B cell (primary cell): ENCODE data around the gene GYPC. TPM values are rescaled to one million over a fixed set of nuclear protein-coding genes. Genes with fewer than 3 reads are reported as not detected.

Source experiments
- ATAC-seq: fragments of 200-7000 bp; cut with Tn5 transposase; one replicate; pipeline ENCODE4 v1.10.0; 2021; ENCODE audit warnings: low read depth, mild to moderate bottlenecking, moderate number of reproducible peaks, moderate library complexity
- CTCF ChIA-PET: fragments of 350-600 bp; sonication (Branson Sonifier 250); formaldehyde crosslinking; loops from one replicate; lab custom pipeline; 2021; ENCODE audit warnings: antibody characterized with exemption, inconsistent platforms; lab: Charles Lee
- POLR2A ChIA-PET: fragments of 350-600 bp; sonication (Branson Sonifier 250); formaldehyde crosslinking; loops from one replicate; lab custom pipeline; 2021; ENCODE audit warnings: antibody characterized with exemption; lab: Charles Lee
- DNase-seq: peaks from one replicate; pipeline ENCODE4 v3.0.0; 2013
- H2AFZ ChIP-seq: 2 replicates; pipeline ENCODE4 v1.6.1; 2012; ENCODE audit warnings: mild to moderate bottlenecking, low read depth, low read length; ENCODE audit not compliant: insufficient read depth, poor library complexity, severe bottlenecking
- H3K27ac ChIP-seq, 2 donors: 1 replicate in 1 of 2; 2 replicates in 1 of 2; pipeline ENCODE4 v1.5.1; 2012 to 2013; ENCODE audit warnings: low read length in 2 of 2, mild to moderate bottlenecking in 2 of 2, moderate library complexity in 1 of 2
- H3K27me3 ChIP-seq, 4 experiments: fragments of 200-600 bp in 1 of 4; sonication (generic) in 1 of 4; replicated peaks in 1 of 4; 1 replicate in 2 of 4; 2 replicates in 2 of 4; pipeline versions ENCODE4 v1.6.1 to v1.7.0; 2013 to 2016; ENCODE audit warnings: low read length in 3 of 4, mild to moderate bottlenecking in 2 of 4, mixed read lengths in 1 of 4, moderate library complexity in 1 of 4; ENCODE audit not compliant: insufficient read depth in 4 of 4, control insufficient read depth in 3 of 4; ENCODE audit errors: control extremely low read depth in 1 of 4
- H3K36me3 ChIP-seq, 2 experiments: replicated peaks in 1 of 2; 1 replicate in 1 of 2; 2 replicates in 1 of 2; pipeline versions ENCODE4 v1.6.1 to v1.7.1; 2013; ENCODE audit warnings: low read length in 1 of 2; ENCODE audit not compliant: insufficient read depth in 2 of 2, control insufficient read depth in 1 of 2; ENCODE audit errors: control extremely low read depth in 1 of 2, extremely low read depth in 1 of 2
- H3K4me1 ChIP-seq, 2 donors: fragments of 200-600 bp in 1 of 2; sonication (generic) in 1 of 2; 1 replicate in 1 of 2; 2 replicates in 1 of 2; pipeline versions ENCODE4 v1.5.1 to v1.6.1; 2013 to 2017; ENCODE audit warnings: low read length in 2 of 2; ENCODE audit not compliant: control insufficient read depth in 2 of 2, insufficient read depth in 2 of 2
- H3K4me2 ChIP-seq: replicated peaks from 2 replicates; pipeline ENCODE3; 2012; ENCODE audit warnings: mild to moderate bottlenecking, low read depth, low read length; ENCODE audit not compliant: poor library complexity, severe bottlenecking
- H3K4me3 ChIP-seq, 5 experiments: fragments of 200-600 bp in 1 of 5; sonication (generic) in 1 of 5; 1 replicate in 3 of 5; 2 replicates in 2 of 5; pipeline versions ENCODE4 v1.5.1 to v1.7.0; 2011 to 2016; ENCODE audit warnings: low read length in 4 of 5, mild to moderate bottlenecking in 4 of 5, low read depth in 2 of 5, control low read depth in 1 of 5, moderate library complexity in 1 of 5; ENCODE audit not compliant: insufficient read depth in 1 of 5; ENCODE audit errors: control extremely low read depth in 1 of 5, extremely low read depth in 1 of 5
- H3K79me2 ChIP-seq: fragments of 200-600 bp; sonication (generic); one replicate; pipeline ENCODE4 v1.6.0; 2016; ENCODE audit warnings: low read length; ENCODE audit not compliant: control insufficient read depth, insufficient read depth
- H3K9ac ChIP-seq: fragments of 200-600 bp; sonication (generic); 2 replicates; pipeline ENCODE4 v1.6.1; 2017; ENCODE audit warnings: mild to moderate bottlenecking, low read length, moderate library complexity
- H3K9me3 ChIP-seq, 3 donors: one replicate each; pipeline versions ENCODE4 v1.6.1 to v1.7.1; 2013; ENCODE audit warnings: low read length in 2 of 3; ENCODE audit not compliant: control insufficient read depth in 2 of 3, insufficient read depth in 1 of 3; ENCODE audit errors: control extremely low read depth in 1 of 3
- H4K20me1 ChIP-seq: 2 replicates; pipeline ENCODE4 v1.6.0; 2012; ENCODE audit warnings: mild to moderate bottlenecking, low read length; ENCODE audit not compliant: insufficient read depth, control insufficient read depth, poor library complexity, severe bottlenecking
- H3K27ac Mint-ChIP-seq: one replicate; pipeline ENCODE4 v1.8.0; 2021; ENCODE audit warnings: mixed read lengths
- H3K27me3 Mint-ChIP-seq: one replicate; pipeline ENCODE4 v1.8.0; 2021; ENCODE audit warnings: mixed read lengths
- H3K4me1 Mint-ChIP-seq: one replicate; pipeline ENCODE4 v1.8.0; 2021; ENCODE audit warnings: mixed read lengths
- H3K4me3 Mint-ChIP-seq: one replicate; pipeline ENCODE4 v1.8.0; 2021; ENCODE audit warnings: mixed read lengths
- H3K9me3 Mint-ChIP-seq: one replicate; pipeline ENCODE4 v1.8.0; 2022; ENCODE audit warnings: mixed read lengths; ENCODE audit not compliant: insufficient read depth
- CTCF ChIP-seq: fragments of 200-600 bp; IDR thresholded peaks from one replicate; pipeline ENCODE4 v1.8.0; 2022; ENCODE audit warnings: antibody characterized with exemption, mild to moderate bottlenecking
- EZH2 ChIP-seq: IDR thresholded peaks from 2 replicates; pipeline ENCODE4 v1.6.1; 2012; ENCODE audit warnings: borderline replicate concordance, low read depth, mild to moderate bottlenecking, moderate library complexity, low read length; ENCODE audit not compliant: insufficient read depth, poor library complexity, severe bottlenecking
- whole genome bisulfite sequencing: methylation state at CpG from one replicate; pipeline ENCODE4 v1.1.5; 2013; ENCODE audit warnings: missing lambda C conversion rate; ENCODE audit not compliant: insufficient coverage; 5-methylcytosine and 5-hydroxymethylcytosine counted together
- intact Hi-C: fragments of 100-400 bp; cut with micrococcal nuclease; formaldehyde crosslinking; loops from one replicate; pipeline ENCODE4 v1.10.0; 2022
- polyA plus RNA-seq: library from polyadenylated mRNA; depleted of rRNA; stranded (reverse); fragments of >200 nt; gene quantifications from 2 replicates; pipeline ENCODE4 v1.2.3, GENCODE V29; 2012
- total RNA-seq, 2 donors: library from RNA; stranded (reverse); fragments of 120-200 nt in 1 of 2; gene quantifications; 1 replicate in 1 of 2; 2 replicates in 1 of 2; pipeline versions ENCODE4 v1.2.3 to v1.2.4, GENCODE V29; 2013 to 2022

The GYPC gene
- total and polyA plus RNA-seq, 2 donors (not counting 1 experiment from before 2014, with no cell fraction given), result 48.8 to 111 TPM

- H3K27ac Mint-ChIP-seq, result no peak overlapping the region
- ATAC-seq (no peak), DNase-seq (no peak)
- H3K4me1 ChIP-seq, result peaks cover 0 to 9% of the 10 kb centered on the region in 2 donors
- no peak overlapping the region for H3K9ac ChIP-seq
- no peaks in the 10 kb centered on the region for H3K9me3 ChIP-seq
- POLR2A ChIA-PET, result no interaction called here
- no peaks in the 10 kb centered on the region for H3K27me3 ChIP-seq
- peaks cover 6% of the 10 kb centered on the region for H3K4me1 Mint-ChIP-seq
- CTCF ChIA-PET, result no interaction called here
- H3K4me2 ChIP-seq, result no peak overlapping the region
- H2AFZ ChIP-seq, result no peak overlapping the region
- no peaks in the 10 kb centered on the region for H3K9me3 Mint-ChIP-seq
- H3K79me2 ChIP-seq, result no peaks in the 10 kb centered on the region
- H3K4me3 ChIP-seq, result no peak overlapping the region
- H3K27ac ChIP-seq, result no peak overlapping the region
- H3K36me3 ChIP-seq, result no peaks in the 10 kb centered on the region
- TF ChIP-seq CTCF, result no peak
- no peak for TF ChIP-seq EZH2
- H3K4me3 Mint-ChIP-seq, result no peak overlapping the region
- H3K27me3 Mint-ChIP-seq, result peaks cover 19% of the 10 kb centered on the region
- WGBS, result 95% methylated on average over 4 of the region's 5 CpGs
- intact Hi-C loops, result no loop called here
- H4K20me1 ChIP-seq, result no peaks in the 10 kb centered on the region
These were observed 62.0 kb downstream of the GYPC start for GRCh38 chr2:126717928-126718327.

- DNase-seq, result no peak
- no peak overlapping the region for H3K27ac Mint-ChIP-seq
- Histone ChIP-seq H4K20me1 (no peaks in the 10 kb centered on the region), H3K27ac (no peak overlapping the region), H3K9me3 (peaks cover 0 to 4% (median under 1%) of the 10 kb centered on the region in 3 donors), H3K79me2 (no peaks in the 10 kb centered on the region), H3K4me1 (peaks cover 0 to 9% of the 10 kb centered on the region in 2 donors), H3K9ac (no peak overlapping the region), H3K4me2 (no peak overlapping the region), H3K27me3 (no peaks in the 10 kb centered on the region), H3K4me3 (no peak overlapping the region), H2AFZ (no peak overlapping the region), H3K36me3 (no peaks in the 10 kb centered on the region)
- H3K4me1 Mint-ChIP-seq, result peaks cover 6% of the 10 kb centered on the region
- peaks cover 25% of the 10 kb centered on the region for H3K27me3 Mint-ChIP-seq
- TF ChIP-seq EZH2, result no peak
- TF ChIP-seq CTCF, result no peak
- no peaks in the 10 kb centered on the region for H3K9me3 Mint-ChIP-seq
- no peak for ATAC-seq
- WGBS, result 92% methylated on average over 3 of the region's 3 CpGs
- ChIA-PET POLR2A (no interaction called here), CTCF (no interaction called here)
- no peak overlapping the region for H3K4me3 Mint-ChIP-seq
- intact Hi-C loops, result no loop called here
These were observed 63.4 kb downstream of the GYPC start for GRCh38 chr2:126719191-126719832.
